SK-N-SH (cell line): ENCODE results near the gene ZNF304.

Experiments used
- CHD2 ChIP-seq: fragments of 150-350 bp; IDR thresholded peaks from 2 replicates; pipeline ENCODE4 v1.6.1; 2018; ENCODE audit warnings: low read length; ENCODE audit not compliant: partially characterized antibody
- EP300 ChIP-seq, 2 experiments: IDR thresholded peaks; 2 replicates each; pipeline versions ENCODE4 v1.4.0 to v1.6.1; 2012; ENCODE audit warnings: borderline replicate concordance in 1 of 2, low read depth in 1 of 2, low read length in 1 of 2
- FOXJ3 ChIP-seq: sonication (generic); formaldehyde crosslinking; IDR thresholded peaks from 2 replicates; pipeline ENCODE4 v1.5.1; 2020; ENCODE audit warnings: mild to moderate bottlenecking, missing genetic modification reagents
- FOXM1 ChIP-seq: IDR thresholded peaks from 2 replicates; pipeline ENCODE4 v1.4.0; 2012; ENCODE audit warnings: low read depth, mild to moderate bottlenecking
- GATA2 ChIP-seq: sonication (generic); formaldehyde crosslinking; IDR thresholded peaks from 2 replicates; pipeline ENCODE4 v1.5.0; 2020; ENCODE audit warnings: mild to moderate bottlenecking, missing genetic modification reagents
- RAD21 ChIP-seq: IDR thresholded peaks from 2 replicates; pipeline ENCODE4 v1.6.1; 2012; ENCODE audit warnings: mild to moderate bottlenecking, low read length
- RFX5 ChIP-seq: IDR thresholded peaks from 2 replicates; pipeline ENCODE4 v1.6.1; 2012; ENCODE audit warnings: mild to moderate bottlenecking, improper control_type of control experiment, low read length
- RXRA ChIP-seq: IDR thresholded peaks from 2 replicates; pipeline ENCODE4 v1.4.0; 2012; ENCODE audit warnings: low read depth, mild to moderate bottlenecking, borderline replicate concordance
- SIN3A ChIP-seq: IDR thresholded peaks from 2 replicates; pipeline ENCODE4 v1.6.1; 2012; ENCODE audit warnings: low read depth, mild to moderate bottlenecking, low read length, moderate library complexity, borderline replicate concordance
- TAF1 ChIP-seq: IDR thresholded peaks from 2 replicates; pipeline ENCODE4 v1.6.1; 2012; ENCODE audit warnings: low read depth, mild to moderate bottlenecking, low read length, moderate library complexity, borderline replicate concordance
- TCF12 ChIP-seq: IDR thresholded peaks from 2 replicates; pipeline ENCODE4 v1.4.0; 2012
- USF2 ChIP-seq: fragments of 150-350 bp; IDR thresholded peaks from 2 replicates; pipeline ENCODE4 v1.6.1; 2017; ENCODE audit warnings: antibody characterized with exemption, low read length, low read depth, borderline replicate concordance
- TF ChIP-seq, protein P1 (sequence below): fragments of 200-600 bp; sonication (generic); IDR thresholded peaks from 2 replicates; pipeline ENCODE4 v1.6.1; 2017; ENCODE audit warnings: antibody characterized with exemption, mild to moderate bottlenecking, moderate library complexity
- TF ChIP-seq, protein P2 (sequence below): IDR thresholded peaks from 2 replicates; pipeline ENCODE4 v1.4.0; 2012; ENCODE audit warnings: low read depth

DNA sequence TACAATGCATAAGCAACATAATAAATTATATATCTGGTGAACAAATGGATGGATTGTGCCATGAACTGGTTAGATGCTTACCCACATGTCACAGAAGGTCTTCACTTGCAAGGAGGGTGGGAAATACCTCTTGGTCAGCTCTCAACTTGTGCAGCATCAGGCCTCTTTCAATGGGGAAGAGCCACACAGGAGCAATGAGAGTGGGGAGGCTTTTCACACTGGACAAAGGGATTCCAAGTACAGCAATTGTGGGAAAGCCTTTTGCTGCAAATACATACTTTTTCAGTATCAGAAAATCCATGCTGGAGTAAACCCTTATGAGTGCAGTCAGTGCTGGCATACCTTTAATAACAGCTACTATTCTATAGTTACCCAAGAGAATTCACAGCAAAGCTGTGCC lies 42.6 kb upstream of the ZNF304 start:
- TF ChIP-seq, protein P1, sequence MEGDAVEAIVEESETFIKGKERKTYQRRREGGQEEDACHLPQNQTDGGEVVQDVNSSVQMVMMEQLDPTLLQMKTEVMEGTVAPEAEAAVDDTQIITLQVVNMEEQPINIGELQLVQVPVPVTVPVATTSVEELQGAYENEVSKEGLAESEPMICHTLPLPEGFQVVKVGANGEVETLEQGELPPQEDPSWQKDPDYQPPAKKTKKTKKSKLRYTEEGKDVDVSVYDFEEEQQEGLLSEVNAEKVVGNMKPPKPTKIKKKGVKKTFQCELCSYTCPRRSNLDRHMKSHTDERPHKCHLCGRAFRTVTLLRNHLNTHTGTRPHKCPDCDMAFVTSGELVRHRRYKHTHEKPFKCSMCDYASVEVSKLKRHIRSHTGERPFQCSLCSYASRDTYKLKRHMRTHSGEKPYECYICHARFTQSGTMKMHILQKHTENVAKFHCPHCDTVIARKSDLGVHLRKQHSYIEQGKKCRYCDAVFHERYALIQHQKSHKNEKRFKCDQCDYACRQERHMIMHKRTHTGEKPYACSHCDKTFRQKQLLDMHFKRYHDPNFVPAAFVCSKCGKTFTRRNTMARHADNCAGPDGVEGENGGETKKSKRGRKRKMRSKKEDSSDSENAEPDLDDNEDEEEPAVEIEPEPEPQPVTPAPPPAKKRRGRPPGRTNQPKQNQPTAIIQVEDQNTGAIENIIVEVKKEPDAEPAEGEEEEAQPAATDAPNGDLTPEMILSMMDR: no peak
- no peak for TF ChIP-seq CHD2
- TF ChIP-seq RXRA: no peak
- TF ChIP-seq SIN3A: no peak
- TF ChIP-seq EP300 (IDR thresholded peaks at IDR 0.05; ENCODE audit: borderline replicate concordance in 1 of 2, low read depth in 1 of 2, low read length in 1 of 2): no peak
- no peak for TF ChIP-seq TAF1
- TF ChIP-seq, protein P2, sequence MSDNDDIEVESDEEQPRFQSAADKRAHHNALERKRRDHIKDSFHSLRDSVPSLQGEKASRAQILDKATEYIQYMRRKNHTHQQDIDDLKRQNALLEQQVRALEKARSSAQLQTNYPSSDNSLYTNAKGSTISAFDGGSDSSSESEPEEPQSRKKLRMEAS: no peak
- TF ChIP-seq GATA2 (CRISPR knock-in tag): no peak
- no peak for TF ChIP-seq FOXM1
- TF ChIP-seq FOXJ3 (CRISPR knock-in tag): no peak
- TF ChIP-seq RAD21: no peak
- no peak for TF ChIP-seq RFX5
- TF ChIP-seq USF2: no peak
- TF ChIP-seq TCF12: no peak
